SJSA1 (cell line): Measurements from ENCODE around the gene STOX1. TPM values are rescaled to one million over a fixed set of nuclear protein-coding genes. Genes with fewer than 3 reads are reported as not detected.
"Not testable (repeated sequence)": the region's sequence is repeated elsewhere in the genome, so short reads cannot be mapped to it uniquely, and the experiment has no call there.

Source experiments
- DNase-seq, 2 experiments: peaks; one replicate each; pipeline ENCODE4 v3.0.0-alpha.2; 2015 to 2020; ENCODE audit warnings: low spot score in 2 of 2, low read depth in 1 of 2
- H3K27ac ChIP-seq: fragments of 250-450 bp; sonication (Bioruptor Pico); 2 replicates; pipeline ENCODE4 v1.5.1; 2020; ENCODE audit warnings: mild to moderate bottlenecking, moderate library complexity
- H3K27me3 ChIP-seq: fragments of 250-450 bp; sonication (Bioruptor Pico); replicated peaks from 2 replicates; pipeline ENCODE4 v1.5.1; 2020; ENCODE audit warnings: mild to moderate bottlenecking, moderate library complexity
- H3K36me3 ChIP-seq: fragments of 250-450 bp; sonication (Bioruptor Pico); 2 replicates; pipeline ENCODE4 v1.5.1; 2020; ENCODE audit warnings: mild to moderate bottlenecking
- H3K4me1 ChIP-seq: fragments of 250-450 bp; sonication (Bioruptor Pico); replicated peaks from 2 replicates; pipeline ENCODE4 v1.6.1; 2021; ENCODE audit warnings: mild to moderate bottlenecking
- H3K4me3 ChIP-seq: fragments of 250-450 bp; sonication (Bioruptor Pico); 2 replicates; pipeline ENCODE4 v1.5.1; 2020; ENCODE audit warnings: mild to moderate bottlenecking
- H3K9me3 ChIP-seq: fragments of 250-450 bp; sonication (Bioruptor Pico); replicated peaks from 2 replicates; pipeline ENCODE4 v1.5.1; 2020; ENCODE audit warnings: mild to moderate bottlenecking
- total RNA-seq: library from RNA; depleted of rRNA; stranded (reverse); fragments of >200 nt; shearing (Covaris generic); gene quantifications from 2 replicates; pipeline ENCODE4 v1.2.3, GENCODE V29; 2014; rRNA removed

STOX1 gene, protein sequence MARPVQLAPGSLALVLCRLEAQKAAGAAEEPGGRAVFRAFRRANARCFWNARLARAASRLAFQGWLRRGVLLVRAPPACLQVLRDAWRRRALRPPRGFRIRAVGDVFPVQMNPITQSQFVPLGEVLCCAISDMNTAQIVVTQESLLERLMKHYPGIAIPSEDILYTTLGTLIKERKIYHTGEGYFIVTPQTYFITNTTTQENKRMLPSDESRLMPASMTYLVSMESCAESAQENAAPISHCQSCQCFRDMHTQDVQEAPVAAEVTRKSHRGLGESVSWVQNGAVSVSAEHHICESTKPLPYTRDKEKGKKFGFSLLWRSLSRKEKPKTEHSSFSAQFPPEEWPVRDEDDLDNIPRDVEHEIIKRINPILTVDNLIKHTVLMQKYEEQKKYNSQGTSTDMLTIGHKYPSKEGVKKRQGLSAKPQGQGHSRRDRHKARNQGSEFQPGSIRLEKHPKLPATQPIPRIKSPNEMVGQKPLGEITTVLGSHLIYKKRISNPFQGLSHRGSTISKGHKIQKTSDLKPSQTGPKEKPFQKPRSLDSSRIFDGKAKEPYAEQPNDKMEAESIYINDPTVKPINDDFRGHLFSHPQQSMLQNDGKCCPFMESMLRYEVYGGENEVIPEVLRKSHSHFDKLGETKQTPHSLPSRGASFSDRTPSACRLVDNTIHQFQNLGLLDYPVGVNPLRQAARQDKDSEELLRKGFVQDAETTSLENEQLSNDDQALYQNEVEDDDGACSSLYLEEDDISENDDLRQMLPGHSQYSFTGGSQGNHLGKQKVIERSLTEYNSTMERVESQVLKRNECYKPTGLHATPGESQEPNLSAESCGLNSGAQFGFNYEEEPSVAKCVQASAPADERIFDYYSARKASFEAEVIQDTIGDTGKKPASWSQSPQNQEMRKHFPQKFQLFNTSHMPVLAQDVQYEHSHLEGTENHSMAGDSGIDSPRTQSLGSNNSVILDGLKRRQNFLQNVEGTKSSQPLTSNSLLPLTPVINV
- 0.39 and 1.6 TPM in 2 replicates for total RNA-seq

DNA sequence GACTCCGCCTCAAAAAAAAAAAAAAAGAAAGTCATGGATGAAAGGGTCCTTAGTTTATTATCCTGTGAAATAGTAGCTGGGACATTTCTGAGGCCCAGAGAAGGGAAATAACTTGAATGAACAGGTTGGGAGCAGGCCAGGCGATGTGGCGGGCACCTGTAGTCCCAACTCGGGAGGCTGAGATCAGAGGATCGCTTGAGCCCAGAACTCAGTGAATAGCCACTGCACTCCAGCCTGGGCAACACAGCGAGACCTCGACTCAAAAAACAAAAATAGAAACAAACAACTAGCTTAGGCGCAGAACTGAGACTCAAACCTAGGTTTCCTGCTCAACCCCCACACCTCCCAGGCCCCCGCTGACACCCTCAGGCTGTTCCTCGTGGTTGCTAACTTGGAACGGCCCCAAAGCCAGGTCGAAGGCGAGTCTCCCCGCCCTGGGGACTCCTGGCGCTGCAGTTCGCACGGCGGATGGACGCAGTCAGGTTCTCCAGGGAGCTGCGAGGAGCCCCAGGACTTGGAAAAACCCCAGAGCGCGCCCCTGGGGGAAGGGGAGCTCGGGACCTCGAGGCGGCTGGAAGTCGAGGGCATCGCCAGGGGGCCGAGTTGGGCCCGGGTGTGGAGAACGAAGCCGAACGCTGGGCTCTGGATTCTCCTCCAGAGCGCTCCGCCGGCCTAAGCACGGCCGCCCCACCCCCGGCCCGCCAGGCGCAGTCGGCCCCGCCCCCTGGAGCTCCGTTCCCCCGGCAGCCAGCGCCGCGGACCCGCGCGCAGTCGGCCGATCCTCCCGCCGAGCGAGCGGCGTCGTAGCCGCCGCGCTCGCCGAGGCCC, at the start of gene STOX1:
Gene STOX1, plus strand, starts transcription at position 768 of the 828 bp plus-strand sequence. CDS start 93 bp downstream, outside the sequence.
- H3K9me3 ChIP-seq, result no peaks in the 10 kb centered on the region
- H3K27ac ChIP-seq, result no peak within 1 kb of the TSS
- peaks cover 8% of the 10 kb centered on the region for H3K4me1 ChIP-seq
- peak within 1 kb of the TSS; percentile 44 for H3K4me3 ChIP-seq
- H3K36me3 ChIP-seq, result no peaks in the 10 kb centered on the region
- DNase-seq, result peak; percentile 63 to 65
- H3K27me3 ChIP-seq, result peaks cover 4% of the 10 kb centered on the region; the same call in 1 of the 2 replicates

DNA sequence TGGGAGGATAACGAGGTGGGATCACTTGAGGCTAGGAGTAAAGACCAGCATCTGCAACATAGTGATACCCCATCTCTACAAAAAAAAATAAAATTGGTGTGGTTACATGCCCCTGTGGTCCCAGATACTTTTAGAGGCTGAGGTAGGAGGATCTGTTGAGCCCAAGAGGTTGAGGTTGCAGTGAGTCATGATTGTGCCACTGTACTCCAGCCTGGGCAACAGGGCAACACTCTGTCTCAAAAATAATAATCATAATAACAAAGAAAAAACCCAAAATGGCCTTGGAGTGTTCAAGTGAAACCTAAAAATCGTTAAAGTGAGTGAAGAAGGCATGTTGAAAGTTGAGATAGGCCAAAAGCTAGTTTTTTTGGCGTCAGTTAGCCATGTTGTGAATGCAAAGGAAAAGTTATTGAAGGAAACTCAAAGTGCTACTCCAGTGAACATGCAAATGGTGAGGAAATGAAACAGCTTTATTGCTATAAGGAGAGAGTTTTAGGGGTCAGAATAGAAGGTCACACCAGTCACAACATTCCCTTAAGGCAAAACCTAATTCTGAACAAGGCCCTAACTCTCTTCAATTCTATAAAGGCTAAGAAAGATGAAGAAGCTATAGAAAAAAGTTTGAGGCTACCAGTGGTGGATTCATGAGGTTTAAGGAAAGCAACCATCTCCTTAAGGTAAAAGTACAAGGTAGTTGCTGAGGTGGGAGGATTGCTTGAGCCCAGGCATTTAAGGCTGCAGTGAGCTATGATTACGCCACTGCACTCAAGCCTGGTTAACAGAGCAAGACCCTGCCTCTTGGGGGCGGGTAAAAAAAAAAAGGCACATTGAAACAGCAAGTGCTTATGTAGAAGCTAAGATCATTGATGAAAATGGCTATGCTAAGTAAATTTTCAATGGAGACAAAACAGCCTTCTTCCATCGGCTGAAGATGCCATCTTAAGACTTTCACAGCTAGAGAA, 45.4 kb upstream of the STOX1 start:
- Histone ChIP-seq H3K9me3 (no peaks in the 10 kb centered on the region), H3K36me3 (peaks cover 88% of the 10 kb centered on the region), H3K27ac (no peak overlapping the region), H3K4me3 (no peak overlapping the region), H3K27me3 (no peaks in the 10 kb centered on the region), H3K4me1 (peaks cover 3% of the 10 kb centered on the region)
- no peak for DNase-seq

DNA sequence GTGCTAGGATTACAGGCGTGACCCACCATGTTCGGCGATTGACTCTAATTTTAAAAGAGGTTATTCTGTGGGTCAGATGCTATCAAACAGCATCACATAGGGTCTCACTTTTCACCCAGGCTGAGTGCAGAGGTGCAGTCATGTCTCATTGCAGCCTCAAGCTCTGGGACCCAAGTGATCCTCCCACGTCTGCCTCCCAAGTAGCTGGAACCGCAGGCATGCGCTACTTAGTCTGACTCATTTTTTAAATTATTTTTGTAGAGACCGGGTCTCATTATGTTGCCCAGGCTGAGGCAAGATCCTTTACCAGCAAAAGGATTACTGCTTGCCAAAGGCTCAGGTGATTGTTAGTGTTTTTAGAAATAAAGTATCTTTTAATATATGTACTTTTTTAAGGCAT, 42.9 kb upstream of the STOX1 start:
- no peak overlapping the region for H3K4me3 ChIP-seq
- no peaks in the 10 kb centered on the region for H3K27me3 ChIP-seq
- no peaks in the 10 kb centered on the region for H3K9me3 ChIP-seq
- peaks cover 88% of the 10 kb centered on the region for H3K36me3 ChIP-seq
- DNase-seq, result peak; percentile 51 to 66
- H3K4me1 ChIP-seq, result peaks cover 3% of the 10 kb centered on the region
- 0 out of 2 replicates have a peak overlapping the region, but pooled peaks have one; percentile 24 for H3K27ac ChIP-seq

DNA sequence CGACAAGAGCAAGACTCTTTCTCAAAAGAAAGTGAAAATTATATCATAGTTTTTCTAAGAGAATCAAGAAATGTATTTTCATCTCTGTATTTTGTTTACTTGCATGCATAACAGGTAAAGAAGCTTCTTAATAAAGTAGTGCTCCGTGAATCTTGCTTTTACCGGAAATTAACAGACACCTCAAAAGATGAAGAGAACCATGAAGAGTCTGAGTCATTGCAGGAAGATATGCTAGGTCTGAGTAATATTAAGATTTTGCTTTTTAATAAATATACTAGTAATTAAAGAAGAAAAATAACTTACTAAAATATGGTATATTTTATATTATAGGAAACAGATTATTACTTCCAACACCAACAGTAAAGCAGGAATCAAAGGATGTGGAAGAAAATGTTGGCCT, 39.5 kb upstream of the STOX1 start:
- DNase-seq, result no peak
- Histone ChIP-seq H3K27ac (no peak overlapping the region), H3K4me1 (peaks cover 3% of the 10 kb centered on the region), H3K36me3 (peaks cover 89% of the 10 kb centered on the region), H3K4me3 (no peak overlapping the region), H3K9me3 (no peaks in the 10 kb centered on the region), H3K27me3 (no peaks in the 10 kb centered on the region)

DNA sequence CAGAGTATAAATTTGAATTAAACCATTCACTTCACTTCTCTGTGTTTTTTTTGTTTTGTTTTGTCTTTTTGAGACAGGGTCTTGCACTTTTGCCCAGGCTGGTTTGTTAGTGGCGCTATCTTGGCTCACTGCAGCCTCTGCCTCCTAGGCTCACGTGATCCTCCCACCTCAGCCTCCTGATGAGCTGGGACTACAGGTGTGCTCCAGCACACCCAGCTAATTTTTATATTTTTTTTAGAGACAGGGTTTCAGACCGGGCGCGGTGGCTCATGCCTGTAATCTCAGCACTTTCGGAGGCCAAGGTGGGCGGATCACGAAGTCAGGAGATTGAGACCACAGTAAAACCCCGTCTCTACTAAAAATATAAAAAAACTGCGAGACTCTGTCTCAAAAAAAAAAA, 36.9 kb upstream of the STOX1 start:
- DNase-seq, result no peak
- H3K4me3 ChIP-seq, result no peak overlapping the region
- no peaks in the 10 kb centered on the region for H3K4me1 ChIP-seq
- H3K27me3 ChIP-seq, result no peaks in the 10 kb centered on the region
- H3K27ac ChIP-seq, result no peak overlapping the region
- no peaks in the 10 kb centered on the region for H3K9me3 ChIP-seq
- peaks cover 87% of the 10 kb centered on the region for H3K36me3 ChIP-seq

DNA sequence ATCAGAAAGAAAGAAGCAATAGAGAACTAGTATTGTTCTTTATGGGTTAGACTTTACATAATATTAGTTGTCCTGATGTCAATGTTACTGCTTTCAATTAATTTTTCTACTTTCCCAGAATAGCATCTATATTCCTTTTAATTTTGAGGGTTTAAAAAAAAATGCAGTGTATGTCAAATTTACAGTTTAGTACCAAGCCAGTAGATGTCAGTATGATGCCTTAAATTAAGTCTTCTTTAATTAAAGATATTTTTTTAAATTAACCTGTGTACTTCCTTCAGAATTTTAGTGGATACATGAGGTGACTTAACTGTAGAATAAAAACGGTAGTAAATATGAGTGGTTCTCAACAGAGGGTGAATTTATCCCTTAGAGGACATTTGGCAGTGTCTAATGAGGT, 35.2 kb upstream of the STOX1 start:
- Histone ChIP-seq H3K27ac (no peak overlapping the region), H3K4me3 (no peak overlapping the region), H3K27me3 (no peaks in the 10 kb centered on the region), H3K4me1 (no peaks in the 10 kb centered on the region), H3K36me3 (peaks cover 71% of the 10 kb centered on the region), H3K9me3 (no peaks in the 10 kb centered on the region)
- no peak for DNase-seq

DNA sequence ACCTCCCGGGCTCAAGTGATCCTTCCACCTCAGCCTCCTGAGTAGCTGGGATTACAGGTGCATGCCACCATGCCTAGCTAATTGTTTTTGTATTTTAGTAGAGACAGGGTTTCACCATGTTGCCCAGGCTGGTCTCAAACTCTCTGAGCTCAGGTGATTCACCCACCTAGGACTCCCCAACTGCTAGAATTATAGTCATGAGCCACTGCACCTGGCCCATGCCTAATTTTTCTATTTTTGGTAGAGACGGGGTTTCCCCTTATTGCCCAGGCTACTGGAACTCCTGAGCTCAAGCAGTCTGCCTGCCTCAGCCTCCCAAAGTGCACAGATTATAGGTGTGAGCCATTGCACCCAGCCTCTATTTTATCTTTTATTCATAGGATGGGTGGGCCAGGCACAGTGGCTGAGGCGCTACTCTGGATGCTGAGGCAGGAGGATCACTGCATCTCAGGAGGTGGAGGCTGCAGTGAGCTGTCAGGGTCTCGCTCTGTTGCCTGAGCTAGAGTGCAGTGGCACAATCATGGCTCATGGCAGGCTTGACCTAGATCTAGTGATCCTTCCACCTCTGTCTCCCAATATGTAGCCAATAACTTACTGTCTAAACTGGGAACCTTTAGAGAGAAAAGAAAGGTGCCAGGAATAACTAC, 31.3 kb upstream of the STOX1 start:
- H3K27me3 ChIP-seq, result no peaks in the 10 kb centered on the region
- H3K9me3 ChIP-seq, result no peaks in the 10 kb centered on the region
- no peak overlapping the region for H3K4me3 ChIP-seq
- peaks cover 32% of the 10 kb centered on the region for H3K36me3 ChIP-seq
- H3K4me1 ChIP-seq, result peaks cover 9% of the 10 kb centered on the region
- no peak for DNase-seq
- H3K27ac ChIP-seq, result no peak overlapping the region

DNA sequence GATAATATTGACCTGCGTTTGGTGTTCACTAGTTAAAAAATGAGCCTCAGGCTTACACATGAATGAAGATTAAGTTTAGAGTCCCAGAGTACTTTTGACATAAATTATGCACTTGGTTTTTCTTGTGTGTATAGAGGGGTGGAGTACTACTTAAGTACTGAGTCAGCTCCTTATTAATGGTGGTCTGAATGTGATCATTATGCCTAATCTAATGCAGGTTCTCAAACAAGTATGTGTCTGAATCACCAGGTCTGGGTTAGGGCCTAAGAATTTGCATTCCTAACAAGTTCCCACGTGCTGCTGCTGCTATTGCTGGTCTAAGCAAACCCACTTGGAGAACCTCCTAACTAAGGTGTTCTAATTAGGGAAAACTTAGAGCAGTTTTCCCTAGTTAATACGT, 30.7 kb upstream of the STOX1 start:
- no peaks in the 10 kb centered on the region for H3K27me3 ChIP-seq
- DNase-seq, result no peak
- H3K36me3 ChIP-seq, result peaks cover 28% of the 10 kb centered on the region
- no peak overlapping the region for H3K4me3 ChIP-seq
- H3K4me1 ChIP-seq, result peaks cover 9% of the 10 kb centered on the region
- no peak overlapping the region for H3K27ac ChIP-seq
- H3K9me3 ChIP-seq, result no peaks in the 10 kb centered on the region

DNA sequence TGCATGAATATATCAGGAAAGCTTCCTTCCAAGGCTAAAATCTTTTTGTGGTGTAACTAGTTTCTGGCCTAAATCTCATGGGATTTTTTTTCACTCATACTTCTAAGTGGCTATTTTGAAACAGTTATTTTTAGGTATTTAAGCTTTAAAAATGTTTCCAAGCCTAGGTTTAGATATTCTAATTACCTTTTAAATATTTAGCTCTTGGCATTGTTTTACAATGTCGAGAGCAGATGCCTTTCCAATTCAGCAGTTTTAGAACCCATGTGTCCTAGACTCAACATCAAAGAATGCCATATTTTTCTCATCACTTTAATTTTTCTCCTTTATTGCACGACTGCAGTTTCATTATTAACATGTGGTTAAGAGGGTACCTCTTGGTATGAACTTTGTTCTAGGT, 27.1 kb upstream of the STOX1 start:
- H3K27ac ChIP-seq, result no peak overlapping the region
- no peak for DNase-seq

DNA sequence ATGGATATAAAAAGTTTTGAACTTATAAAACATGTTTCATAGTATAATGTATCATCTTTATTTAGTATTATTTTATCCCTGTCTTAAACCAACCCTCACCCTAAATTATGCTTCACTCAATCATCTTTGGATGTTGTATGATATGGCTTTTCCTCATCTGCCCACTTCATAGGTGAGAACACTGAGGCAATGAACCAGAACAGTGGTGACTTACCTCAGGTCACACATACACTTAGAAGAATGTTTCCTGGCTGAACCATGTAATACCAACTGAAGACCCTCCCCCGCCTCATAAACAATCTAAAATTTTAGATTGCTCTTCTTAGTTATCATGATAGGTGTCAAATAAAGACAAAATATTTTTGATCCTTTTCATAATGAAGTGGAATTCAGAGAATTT, 22.6 kb upstream of the STOX1 start:
- Histone ChIP-seq H3K36me3 (no peaks in the 10 kb centered on the region), H3K27ac (no peak overlapping the region), H3K27me3 (no peaks in the 10 kb centered on the region), H3K4me1 (peaks cover 7% of the 10 kb centered on the region), H3K4me3 (no peak overlapping the region), H3K9me3 (no peaks in the 10 kb centered on the region)
- DNase-seq, result no peak

More for the DNA sequence above, 27.1 kb upstream of the STOX1 start:
- Histone ChIP-seq H3K27me3 (no peaks in the 10 kb centered on the region), H3K4me3 (no peak overlapping the region), H3K4me1 (peaks cover 9% of the 10 kb centered on the region), H3K36me3 (no peaks in the 10 kb centered on the region), H3K9me3 (no peaks in the 10 kb centered on the region)

DNA sequence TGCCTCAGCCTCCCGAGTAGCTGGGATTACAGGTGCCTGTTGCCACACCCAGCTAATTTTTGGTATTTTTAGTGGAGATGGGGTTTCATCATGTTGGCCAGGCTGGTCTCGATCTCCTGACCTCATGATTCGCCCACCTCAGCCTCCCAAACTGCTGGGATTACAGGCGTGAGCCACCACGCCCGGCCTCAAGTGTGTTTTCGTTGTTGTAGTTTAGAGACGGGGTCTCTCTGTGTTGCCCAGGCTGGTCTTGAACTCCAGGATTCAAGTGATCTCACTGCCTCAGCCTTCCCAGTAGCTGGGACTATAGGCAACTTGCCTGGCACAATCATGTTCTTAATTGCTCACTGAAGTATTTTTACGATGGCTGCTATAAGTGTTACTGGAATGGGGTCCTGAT, 16.5 kb upstream of the STOX1 start:
- not testable (repeated sequence) for H3K27ac ChIP-seq, H3K4me1 ChIP-seq, H3K27me3 ChIP-seq, H3K4me3 ChIP-seq, DNase-seq, H3K9me3 ChIP-seq, H3K36me3 ChIP-seq
